Vein endothelial cell (primary cell): ENCODE results near the gene RALBP1. TPM values are rescaled to one million over a fixed set of nuclear protein-coding genes. Genes with fewer than 3 reads are reported as not detected.

Source experiments
- small RNA-seq: library from RNA; depleted of rRNA; stranded (forward); fragments of <200 nt; gene quantifications from one replicate; pipeline ENCODE3, GENCODE V24; 2012
- total RNA-seq: library from RNA; depleted of rRNA; stranded (reverse); fragments of >200 nt; gene quantifications from 2 replicates; pipeline ENCODE4 v1.2.3, GENCODE V29; 2012

RALBP1 gene
- 98.6 and 105 TPM in 2 replicates for total RNA-seq

DNA sequence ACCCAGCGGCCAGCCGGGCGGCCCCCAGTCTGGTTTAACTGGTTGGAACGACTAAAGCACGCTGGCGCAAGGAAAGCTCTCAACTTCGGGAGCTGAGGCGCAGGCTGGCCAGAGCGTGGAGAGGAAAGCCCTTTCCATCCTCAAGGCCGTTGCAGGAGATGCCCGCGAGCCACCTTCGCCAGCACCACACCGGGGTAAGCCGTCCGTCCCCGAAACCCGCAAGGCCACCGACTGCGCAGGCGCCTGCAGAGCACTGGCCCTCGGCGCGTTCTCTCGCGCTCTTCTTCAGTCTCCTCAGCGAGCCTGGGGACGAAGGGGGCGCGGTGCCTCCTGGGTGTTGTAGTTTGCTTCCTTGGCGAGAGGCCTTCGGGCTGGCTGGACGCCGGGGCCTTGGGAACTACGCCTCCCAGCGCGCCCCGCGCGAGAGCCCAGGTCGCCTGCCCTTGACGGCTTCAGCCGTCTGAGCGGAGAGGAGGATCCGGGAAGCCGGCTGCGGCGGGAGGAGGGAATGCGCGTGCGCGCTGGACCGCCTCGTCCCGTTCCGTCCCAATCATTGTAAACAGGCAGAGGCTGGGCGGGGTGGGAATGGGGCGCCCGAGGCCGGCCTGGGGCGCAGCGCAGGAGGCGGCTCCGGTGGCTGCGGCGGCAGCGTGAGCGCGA, at the start of gene RALBP1:
Gene RALBP1 (plus strand): TSS at position 531 of the 660 bp plus-strand sequence. CDS start 37,533 bp downstream, outside the sequence.

Small RNA genes lying within 50 kb of the gene (small RNA-seq; reads per million reads assigned to genes)
- 0.34 reads per million, percentile 14 among the genes with 10 or more reads in this experiment for gene RNU2-27P

Other genes starting within 250 kb of the RALBP1 start
- 83.3 and 103 TPM in 2 replicates for gene TWSG1, start 140.7 kb upstream of the RALBP1 start, total RNA-seq
- 162 and 184 TPM in 2 replicates for gene PPP4R1, start 139.0 kb downstream of the RALBP1 start, total RNA-seq
- 26.8 and 33.6 TPM in 2 replicates for gene RAB31, start 232.8 kb downstream of the RALBP1 start, total RNA-seq